Adrenal gland (tissue), 12 donors: ENCODE measurements around the gene ITGAV. TPM values are rescaled to one million over a fixed set of nuclear protein-coding genes. Genes with fewer than 3 reads are reported as not detected.

ENCODE experiments used
- DNase-seq, 7 donors: peaks; one replicate each; pipeline ENCODE4 v3.0.0-alpha.2; 2019 to 2020
- H3K27ac ChIP-seq, 5 donors: fragments of 200-600 bp; sonication (generic) in 4 of 5; 1 replicate in 3 of 5; 2 replicates in 2 of 5; pipeline versions ENCODE4 v1.5.1 to v1.8.0; 2016 to 2020; ENCODE audit warnings: mild to moderate bottlenecking in 1 of 5
- H3K27me3 ChIP-seq: fragments of 200-600 bp; 2 replicates; pipeline ENCODE4 v1.8.0; 2021
- H3K36me3 ChIP-seq, 2 donors: fragments of 200-600 bp; replicated peaks in 1 of 2; 1 replicate in 1 of 2; 2 replicates in 1 of 2; pipeline versions ENCODE4 v1.5.1 to v1.8.0; 2018 to 2022
- H3K4me1 ChIP-seq, 2 donors: fragments of 200-600 bp; replicated peaks in 1 of 2; 1 replicate in 1 of 2; 2 replicates in 1 of 2; pipeline versions ENCODE4 v1.5.1 to v1.8.0; 2018 to 2021
- H3K4me3 ChIP-seq, 4 donors: fragments of 200-600 bp; sonication (generic) in 3 of 4; one replicate each; pipeline ENCODE4 v1.5.1; 2016 to 2018
- H3K9me3 ChIP-seq, 3 donors: fragments of 200-600 bp; sonication (generic) in 1 of 3; replicated peaks in 1 of 3; 1 replicate in 2 of 3; 2 replicates in 1 of 3; pipeline versions ENCODE4 v1.5.1 to v1.8.0; 2016 to 2021
- POLR2A ChIP-seq, 2 donors: fragments of 450-650 bp; IDR thresholded peaks; one replicate each; pipeline ENCODE4 v1.6.1; 2017; ENCODE audit warnings: antibody characterized with exemption in 2 of 2, mild to moderate bottlenecking in 2 of 2, moderate library complexity in 1 of 2
- WGBS, 4 donors: extraction: QIAGEN DNeasy Blood & Tissue Kit in 2 of 4; methylation state at CpG; one replicate each; pipeline versions ENCODE4 v1.1.5 to v1.1.7; 2013 to 2017; 5-methylcytosine and 5-hydroxymethylcytosine counted together
- intact Hi-C, 2 donors: fragments of 100-400 bp; cut with DNase I; formaldehyde crosslinking; loops; one replicate each; pipeline versions ENCODE4 v1.14.1 to v1.15.0; 2022 to 2023
- polyA plus RNA-seq, 3 donors: library from polyadenylated mRNA; stranded (reverse); fragments of 200-250 nt in 2 of 3; fragments of 350-450 nt in 1 of 3; fragmentation: Illumina TruSeq in 1 of 3; extraction: RNeasy Lipid Tissue Mini Kit (QIAGEN cat#74804) in 1 of 3; gene quantifications; one replicate each; pipeline ENCODE4 v1.2.3, GENCODE V29; 2013 to 2014
- total RNA-seq, 9 donors: library from RNA; depleted of rRNA in 4 of 9; stranded (reverse); fragments of >200 nt in 4 of 9; fragments of 120-200 nt in 1 of 9; fragmentation: NEBNext Ultra II Directional in 1 of 9; extraction: Animal tissue kit (Norgen Biotek cat#: 25700) in 1 of 9; gene quantifications; one replicate each; pipeline versions ENCODE4 v1.1.0 to v1.2.4, GENCODE V29; 2013 to 2023
- TF ChIP-seq, protein P1 (sequence below), 6 experiments: fragments of 450-650 bp in 4 of 6; fragments of 200-600 bp in 2 of 6; sonication (generic) in 1 of 6; IDR thresholded peaks; 1 replicate in 5 of 6; 2 replicates in 1 of 6; pipeline versions ENCODE4 v1.5.1 to v1.8.0; 2016 to 2021; ENCODE audit warnings: antibody characterized with exemption in 6 of 6, mild to moderate bottlenecking in 2 of 6, moderate library complexity in 1 of 6
- donor health status: healthy with polysubstance abuse.
- donor health status: Bipolar disorder and iron deficiency.
- donor health status: DM: yes; HTN: yes; CAD: no.
- donor health status: DM: no; HTN: no; CAD: no.
- donor health status: DM: no; HTN: no; CAD: no.
- donor health status: DM: yes; HTN: yes; CAD: no.

Gene ITGAV
- total and polyA plus RNA-seq, 12 donors, result 8.9 to 214 (median 112) TPM

DNA sequence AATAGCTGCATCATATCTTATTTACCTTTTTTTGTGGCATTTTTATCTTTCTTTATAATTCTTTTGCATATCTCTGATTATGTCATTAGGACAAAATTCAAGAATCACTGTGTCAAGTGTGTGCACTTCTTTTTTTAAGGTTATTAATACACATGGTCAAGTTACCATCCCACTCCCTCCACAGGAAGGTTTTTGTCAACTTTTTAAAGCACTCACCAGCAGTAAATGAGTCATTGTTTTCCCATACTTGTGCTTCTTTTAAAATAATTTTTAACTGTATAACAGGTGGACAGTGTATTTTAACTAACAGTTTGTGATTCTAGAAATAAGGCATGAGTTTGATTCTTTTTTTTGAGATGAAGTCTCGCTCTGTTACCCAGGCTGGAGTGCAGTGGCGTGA is 58.3 kb downstream of the ITGAV start:
- intact Hi-C loops, result no loop called here
- Histone ChIP-seq H3K4me1 (no peaks in the 10 kb centered on the region), H3K27me3 (no peaks in the 10 kb centered on the region), H3K4me3 (no peak overlapping the region), H3K27ac (no peak overlapping the region), H3K36me3 (peaks cover 0 to 64% of the 10 kb centered on the region in 2 donors), H3K9me3 (no peaks in the 10 kb centered on the region)
- WGBS, 4 donors, result 94 to 100% (median 96%) methylated on average over 2 of the region's 2 CpGs
- TF ChIP-seq, protein P1, sequence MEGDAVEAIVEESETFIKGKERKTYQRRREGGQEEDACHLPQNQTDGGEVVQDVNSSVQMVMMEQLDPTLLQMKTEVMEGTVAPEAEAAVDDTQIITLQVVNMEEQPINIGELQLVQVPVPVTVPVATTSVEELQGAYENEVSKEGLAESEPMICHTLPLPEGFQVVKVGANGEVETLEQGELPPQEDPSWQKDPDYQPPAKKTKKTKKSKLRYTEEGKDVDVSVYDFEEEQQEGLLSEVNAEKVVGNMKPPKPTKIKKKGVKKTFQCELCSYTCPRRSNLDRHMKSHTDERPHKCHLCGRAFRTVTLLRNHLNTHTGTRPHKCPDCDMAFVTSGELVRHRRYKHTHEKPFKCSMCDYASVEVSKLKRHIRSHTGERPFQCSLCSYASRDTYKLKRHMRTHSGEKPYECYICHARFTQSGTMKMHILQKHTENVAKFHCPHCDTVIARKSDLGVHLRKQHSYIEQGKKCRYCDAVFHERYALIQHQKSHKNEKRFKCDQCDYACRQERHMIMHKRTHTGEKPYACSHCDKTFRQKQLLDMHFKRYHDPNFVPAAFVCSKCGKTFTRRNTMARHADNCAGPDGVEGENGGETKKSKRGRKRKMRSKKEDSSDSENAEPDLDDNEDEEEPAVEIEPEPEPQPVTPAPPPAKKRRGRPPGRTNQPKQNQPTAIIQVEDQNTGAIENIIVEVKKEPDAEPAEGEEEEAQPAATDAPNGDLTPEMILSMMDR (IDR thresholded peaks at IDR 0.05), result no peak
- TF ChIP-seq POLR2A (IDR thresholded peaks at IDR 0.05), result no peak
- DNase-seq, result no peak

DNA sequence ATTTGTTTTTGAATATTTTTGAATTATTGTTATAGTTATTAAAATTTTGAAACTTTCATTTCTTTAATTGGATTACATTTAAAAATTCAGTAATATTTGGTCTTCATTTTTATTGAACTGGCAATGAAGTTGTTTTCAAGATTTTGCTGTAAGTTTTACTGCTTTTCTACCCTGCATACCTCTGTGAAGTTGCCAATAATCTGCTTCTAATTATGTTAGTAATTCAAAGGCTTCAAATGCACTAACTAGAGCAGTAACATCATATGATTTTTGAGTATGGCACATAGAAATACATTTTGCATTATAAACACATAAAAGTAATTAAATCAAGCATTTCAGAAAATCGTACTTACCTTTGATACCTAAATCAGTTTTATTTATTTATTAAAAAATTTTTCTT is 63.7 kb downstream of the ITGAV start:
- DNase-seq, result no peak
- TF ChIP-seq, protein P1 (IDR thresholded peaks at IDR 0.05), result no peak
- no peak for TF ChIP-seq POLR2A (IDR thresholded peaks at IDR 0.05)
- no peaks in the 10 kb centered on the region for H3K4me1 ChIP-seq
- intact Hi-C loops, result no loop called here
- 88 to 95% (median 92%) methylated on average over 1 of the region's 1 CpG for WGBS, 4 donors
- no peaks in the 10 kb centered on the region for H3K9me3 ChIP-seq
- no peak overlapping the region for H3K4me3 ChIP-seq
- H3K27ac ChIP-seq, result no peak overlapping the region
- H3K27me3 ChIP-seq, result no peaks in the 10 kb centered on the region
- H3K36me3 ChIP-seq, result peaks cover 0 to 63% of the 10 kb centered on the region in 2 donors

DNA sequence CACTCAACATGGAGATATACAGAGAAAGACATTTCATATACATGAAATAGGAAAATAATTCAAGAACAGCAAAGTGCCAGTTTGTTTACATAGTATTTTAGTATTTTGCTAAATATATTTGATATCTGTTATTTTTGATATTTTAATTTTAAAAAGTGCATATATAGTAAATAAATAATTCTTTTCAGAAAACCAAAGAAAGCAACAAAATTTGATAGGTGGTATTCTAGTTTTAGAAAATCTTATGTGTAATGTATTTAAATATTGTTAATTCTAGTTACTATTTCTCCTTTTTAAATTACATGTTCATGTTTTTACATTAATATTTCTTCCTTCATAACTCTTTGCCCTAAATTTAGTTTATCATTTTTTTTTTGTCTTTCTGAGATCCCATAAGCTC is 69.5 kb downstream of the ITGAV start:
- TF ChIP-seq, protein P1 (IDR thresholded peaks at IDR 0.05), result no peak
- TF ChIP-seq POLR2A (IDR thresholded peaks at IDR 0.05), result no peak
- no peak overlapping the region for H3K27ac ChIP-seq
- peaks cover 0 to 34% of the 10 kb centered on the region in 2 donors for H3K36me3 ChIP-seq
- DNase-seq, result no peak
- no peaks in the 10 kb centered on the region for H3K27me3 ChIP-seq
- intact Hi-C loops, result no loop called here
- no peaks in the 10 kb centered on the region for H3K4me1 ChIP-seq
- peaks cover 0 to 6% (median 0%) of the 10 kb centered on the region in 3 donors for H3K9me3 ChIP-seq
- H3K4me3 ChIP-seq, result no peak overlapping the region

DNA sequence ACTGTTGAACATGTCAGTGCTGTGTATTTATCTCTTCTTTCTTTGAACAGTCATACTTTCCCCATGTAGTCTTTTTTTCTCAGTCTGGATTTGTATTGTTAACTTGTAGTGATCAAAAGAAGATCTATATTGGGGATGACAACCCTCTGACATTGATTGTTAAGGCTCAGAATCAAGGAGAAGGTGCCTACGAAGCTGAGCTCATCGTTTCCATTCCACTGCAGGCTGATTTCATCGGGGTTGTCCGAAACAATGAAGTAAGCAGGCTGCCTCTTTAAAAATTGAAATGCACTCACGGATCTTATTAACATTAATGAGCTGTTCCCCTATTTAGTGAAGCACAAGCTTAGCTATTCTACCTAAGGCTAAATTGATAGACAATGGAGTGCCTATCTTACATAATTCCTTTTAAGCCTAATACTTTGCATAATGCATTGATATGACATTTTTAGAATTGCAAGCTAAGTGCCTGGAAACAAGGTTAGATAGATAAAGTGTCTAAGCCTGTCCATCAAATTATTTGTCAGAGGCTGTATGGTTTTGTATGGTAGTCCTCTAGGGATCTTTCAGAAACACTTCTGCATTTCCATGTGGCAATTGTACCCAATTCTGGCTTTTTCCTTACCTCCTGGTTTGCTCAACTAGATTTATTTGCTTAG is 74.7 kb downstream of the ITGAV start:
- TF ChIP-seq, protein P1 (IDR thresholded peaks at IDR 0.05), result no peak
- no peak for TF ChIP-seq POLR2A (IDR thresholded peaks at IDR 0.05)
- Histone ChIP-seq H3K36me3 (peaks cover 3 to 58% of the 10 kb centered on the region in 2 donors), H3K4me1 (no peaks in the 10 kb centered on the region), H3K27me3 (no peaks in the 10 kb centered on the region), H3K4me3 (no peak overlapping the region), H3K27ac (no peak overlapping the region), H3K9me3 (peaks cover 0 to 6% (median 0%) of the 10 kb centered on the region in 3 donors)
- intact Hi-C loops, result no loop called here
- WGBS, 4 donors, result 89 to 96% (median 93%) methylated on average over 5 of the region's 5 CpGs
- no peak for DNase-seq
